Measurements from ENCODE around the gene NOL9.

NOL9 gene

GRCh38 chr1:6491081-6491449 lies 63.2 kb downstream of the NOL9 start:
- DNase-seq (ENCODE audit: low read depth in 1 of 2, low spot score in 1 of 2): no peak

- peak; percentile 20 to 39 for DNase-seq (ENCODE audit: low read depth in 1 of 2, low spot score in 1 of 2)
Measured at GRCh38 chr1:6490181-6491080, 63.9 kb downstream of the NOL9 start.

- peak; percentile 58 to 70 for DNase-seq (ENCODE audit: low read depth in 1 of 2, low spot score in 1 of 2)
Measured at GRCh38 chr1:6489799-6490180, 64.5 kb downstream of the NOL9 start.

GRCh38 chr1:6489383-6489765 lies 64.9 kb downstream of the NOL9 start:
- DNase-seq (ENCODE audit: low read depth in 1 of 2, low spot score in 1 of 2): no peak

GRCh38 chr1:6488602-6489382 lies 65.5 kb downstream of the NOL9 start:
- no peak for DNase-seq (ENCODE audit: low read depth in 1 of 2, low spot score in 1 of 2)

- DNase-seq (ENCODE audit: low read depth in 1 of 2, low spot score in 1 of 2): no peak
Measured at GRCh38 chr1:6487804-6488484, 66.4 kb downstream of the NOL9 start.

GRCh38 chr1:6486433-6487011 lies 67.8 kb downstream of the NOL9 start:
- DNase-seq (ENCODE audit: low read depth in 1 of 2, low spot score in 1 of 2): peak; percentile 76 to 84

GRCh38 chr1:6485168-6486101 lies 68.9 kb downstream of the NOL9 start:
- DNase-seq (ENCODE audit: low read depth in 1 of 2, low spot score in 1 of 2): no peak

- DNase-seq (ENCODE audit: low read depth in 1 of 2, low spot score in 1 of 2): no peak
Measured at GRCh38 chr1:6484826-6485167, 69.5 kb downstream of the NOL9 start.

- DNase-seq (ENCODE audit: low read depth in 1 of 2, low spot score in 1 of 2): no peak
Measured at GRCh38 chr1:6483761-6484117, 70.6 kb downstream of the NOL9 start.

- no peak for DNase-seq (ENCODE audit: low read depth in 1 of 2, low spot score in 1 of 2)
Measured at GRCh38 chr1:6483017-6483760, 71.1 kb downstream of the NOL9 start.

- no peak for DNase-seq (ENCODE audit: low read depth in 1 of 2, low spot score in 1 of 2)
Measured at GRCh38 chr1:6481820-6482219, 72.5 kb downstream of the NOL9 start.

- no peak for DNase-seq (ENCODE audit: low read depth in 1 of 2, low spot score in 1 of 2)
Measured at GRCh38 chr1:6477039-6477820, 77.1 kb downstream of the NOL9 start.

GRCh38 chr1:6476483-6476882 lies 77.8 kb downstream of the NOL9 start:
- no peak for DNase-seq (ENCODE audit: low read depth in 1 of 2, low spot score in 1 of 2)

GRCh38 chr1:6475381-6476133 lies 78.8 kb downstream of the NOL9 start:
- DNase-seq (ENCODE audit: low read depth in 1 of 2, low spot score in 1 of 2): peak; percentile 69 to 70

GRCh38 chr1:6474815-6475282 lies 79.5 kb downstream of the NOL9 start:
- DNase-seq (ENCODE audit: low read depth in 1 of 2, low spot score in 1 of 2): no peak

GRCh38 chr1:6473974-6474814 lies 80.1 kb downstream of the NOL9 start:
- no peak for DNase-seq (ENCODE audit: low read depth in 1 of 2, low spot score in 1 of 2)
